GM12872 (cell line): ENCODE measurements around the gene ERFE.

Experiments used
- TF ChIP-seq, protein P1 (sequence below): IDR thresholded peaks from 3 replicates; pipeline ENCODE4 v1.5.1; 2011; ENCODE audit warnings: low read depth, mild to moderate bottlenecking, low read length, moderate library complexity; ENCODE audit not compliant: insufficient read depth

The ERFE gene

GRCh38 chr2:238133499-238134392 is 25.0 kb upstream of the ERFE start:
- TF ChIP-seq, protein P1, sequence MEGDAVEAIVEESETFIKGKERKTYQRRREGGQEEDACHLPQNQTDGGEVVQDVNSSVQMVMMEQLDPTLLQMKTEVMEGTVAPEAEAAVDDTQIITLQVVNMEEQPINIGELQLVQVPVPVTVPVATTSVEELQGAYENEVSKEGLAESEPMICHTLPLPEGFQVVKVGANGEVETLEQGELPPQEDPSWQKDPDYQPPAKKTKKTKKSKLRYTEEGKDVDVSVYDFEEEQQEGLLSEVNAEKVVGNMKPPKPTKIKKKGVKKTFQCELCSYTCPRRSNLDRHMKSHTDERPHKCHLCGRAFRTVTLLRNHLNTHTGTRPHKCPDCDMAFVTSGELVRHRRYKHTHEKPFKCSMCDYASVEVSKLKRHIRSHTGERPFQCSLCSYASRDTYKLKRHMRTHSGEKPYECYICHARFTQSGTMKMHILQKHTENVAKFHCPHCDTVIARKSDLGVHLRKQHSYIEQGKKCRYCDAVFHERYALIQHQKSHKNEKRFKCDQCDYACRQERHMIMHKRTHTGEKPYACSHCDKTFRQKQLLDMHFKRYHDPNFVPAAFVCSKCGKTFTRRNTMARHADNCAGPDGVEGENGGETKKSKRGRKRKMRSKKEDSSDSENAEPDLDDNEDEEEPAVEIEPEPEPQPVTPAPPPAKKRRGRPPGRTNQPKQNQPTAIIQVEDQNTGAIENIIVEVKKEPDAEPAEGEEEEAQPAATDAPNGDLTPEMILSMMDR, result no peak

- TF ChIP-seq, protein P1, result no peak
Observed at GRCh38 chr2:238134393-238134785, 24.4 kb upstream of the ERFE start.

DNA sequence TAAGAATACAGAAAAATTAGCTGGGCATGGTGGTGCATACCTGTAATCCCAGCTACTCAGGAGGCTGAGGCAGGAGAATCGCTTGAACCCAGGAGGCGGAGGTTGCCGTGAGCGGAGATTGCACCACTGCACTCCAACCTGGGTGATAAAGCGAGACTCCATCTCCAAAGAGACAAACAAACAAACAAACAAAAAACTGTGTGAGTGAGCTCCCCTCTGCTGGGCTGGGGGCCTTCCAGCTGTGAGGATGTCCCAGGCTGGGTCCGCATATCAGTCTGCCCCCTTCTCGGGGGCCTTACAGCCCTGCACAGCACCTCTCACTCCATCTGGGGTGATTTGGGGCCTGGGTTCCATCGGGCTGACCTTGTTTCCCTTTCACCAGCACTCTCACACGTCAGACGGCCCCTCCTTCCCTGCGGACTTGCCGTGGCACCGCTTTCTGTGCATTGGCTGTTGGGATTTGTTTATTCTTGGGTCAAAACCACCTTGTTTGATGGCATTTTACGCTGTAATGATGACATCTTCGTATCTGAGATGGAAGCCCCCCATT is 23.1 kb upstream of the ERFE start:
- TF ChIP-seq, protein P1, result no peak

- TF ChIP-seq, protein P1, result no peak
Observed at GRCh38 chr2:238136820-238137537, 21.8 kb upstream of the ERFE start.

DNA sequence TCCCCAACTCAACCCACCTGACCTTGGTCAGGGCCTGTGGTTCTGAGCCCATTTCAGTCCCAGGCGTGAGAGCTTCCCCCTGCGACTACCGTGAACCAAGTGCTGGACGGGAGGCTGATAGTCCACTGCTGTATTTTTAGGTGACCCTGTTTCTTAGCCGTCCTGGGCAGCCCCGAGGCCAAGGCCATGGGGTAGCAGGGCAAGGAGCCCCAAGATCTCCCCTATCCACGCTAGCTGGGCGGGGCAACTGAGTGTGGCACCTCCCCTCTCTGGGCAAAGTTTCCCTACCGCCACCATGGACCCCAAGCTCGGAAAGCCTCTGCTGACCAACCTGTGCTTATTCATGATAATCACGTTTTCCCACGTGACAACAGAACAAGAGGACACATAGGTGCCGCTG is 20.9 kb upstream of the ERFE start:
- TF ChIP-seq, protein P1, result no peak

DNA sequence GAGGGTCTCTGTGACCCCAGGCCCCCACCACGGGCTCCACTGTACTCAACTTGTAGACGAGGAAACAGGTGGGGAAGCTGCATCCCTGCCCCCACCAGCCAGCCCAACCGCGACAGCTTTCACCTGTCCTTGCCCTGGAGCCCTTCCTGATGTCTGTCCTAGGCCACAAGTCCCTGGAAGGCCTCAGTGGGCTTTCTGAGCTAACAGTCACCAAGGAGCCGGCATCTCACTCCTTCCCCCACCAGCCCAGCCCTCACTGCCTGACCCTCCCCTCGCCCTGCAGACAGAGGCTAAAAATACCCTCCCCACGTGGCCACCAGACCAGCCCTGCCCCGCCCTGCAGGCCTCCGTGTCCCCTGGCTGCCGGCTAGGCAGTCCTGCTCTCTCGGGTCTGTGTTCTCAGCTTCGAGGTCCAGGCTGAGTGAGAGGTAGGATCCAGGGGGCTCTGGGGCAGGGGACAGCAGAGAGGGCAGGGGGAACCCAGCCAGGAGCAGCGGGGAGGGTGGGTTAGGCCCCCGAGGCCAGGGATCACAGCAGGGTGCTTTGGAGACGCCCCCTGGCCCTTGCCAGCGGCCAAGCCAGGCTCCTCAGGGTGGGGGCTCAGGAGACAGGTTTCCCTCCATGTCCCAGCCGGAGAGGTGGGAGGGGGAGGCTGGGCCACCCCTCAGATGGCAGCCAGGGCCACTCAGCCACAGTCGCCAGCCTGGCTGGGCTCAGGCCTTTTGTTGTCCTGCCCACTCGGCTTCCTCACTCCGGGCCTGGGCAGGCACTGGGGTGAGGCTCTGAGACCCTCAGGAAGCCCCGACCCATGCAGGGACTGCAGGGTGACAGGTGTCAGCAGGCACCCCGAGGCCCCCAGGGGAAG is 20.2 kb upstream of the ERFE start, which contains the start of gene KLHL30:
KLHL30 (plus strand) TSS at position 338 of the 865 bp plus-strand sequence. CDS start 2,087 bp downstream, outside the sequence.
- TF ChIP-seq, protein P1, result no peak
